Right lobe of liver (tissue), 4 donors: ENCODE results near the gene DSP.

ENCODE experiments used
- CTCF ChIP-seq, 4 donors: fragments of 200-600 bp in 3 of 4; fragments of 450-650 bp in 1 of 4; IDR thresholded peaks; one replicate each; pipeline versions ENCODE4 v1.5.1 to v1.8.0; 2016 to 2022; ENCODE audit warnings: antibody characterized with exemption in 4 of 4, mild to moderate bottlenecking in 2 of 4
- POLR2A ChIP-seq: fragments of 450-650 bp; IDR thresholded peaks from one replicate; pipeline ENCODE4 v1.6.1; 2017; ENCODE audit warnings: antibody characterized with exemption, mild to moderate bottlenecking
- donor health status: DM: no; HTN: no; CAD: no.
- donor health status: DM: no; HTN: no; CAD: no.
- donor health status: DM: no; HTN: yes; CAD: no.

GRCh38 chr6:7526755-7527154 is 14.7 kb upstream of the DSP start:
- TF ChIP-seq CTCF (IDR thresholded peaks at IDR 0.05) = no peak
- TF ChIP-seq POLR2A = no peak
